Measurements from ENCODE around the gene EOMES. TPM values are rescaled to one million over a fixed set of nuclear protein-coding genes. Genes with fewer than 3 reads are reported as not detected.

The EOMES gene
- total and polyA plus RNA-seq, 2 of the 8 experiments (the other 6 are each of a cell fraction or from before 2014, with no cell fraction given), result 0.09 to 0.47 TPM

GRCh38 chr3:27695636-27696035, 26.5 kb downstream of the EOMES start:
- ChIA-PET POLR2A (ENCODE audit: partially characterized antibody) (interaction anchor here (0.6 to 1.1 kb wide), 2 partner anchors 10 to 63 kb away, joined by 3 to 4 read pairs; no protein-coding TSS in a partner anchor), CTCF (ENCODE audit: partially characterized antibody) (interaction anchor here (1.2 kb wide), 1 partner anchor 10 kb away, joined by 3 read pairs; no protein-coding TSS in a partner anchor)
- H2BK120ac ChIP-seq (replicated peaks; ENCODE audit: low read depth, low read length), result no peak overlapping the region
- H2AK5ac ChIP-seq (ENCODE audit: low read depth, low read length), result no peak overlapping the region
- no peaks in the 10 kb centered on the region for H4K20me1 ChIP-seq (replicated peaks in 1 of 2; ENCODE audit: control insufficient read depth in 1 of 2, insufficient read depth in 2 of 2, low read length in 2 of 2)
- no peak overlapping the region for H3K23ac ChIP-seq (ENCODE audit: insufficient read length)
- no peak for FAIRE-seq
- H3K4ac ChIP-seq (replicated peaks; ENCODE audit: insufficient read length, low read depth, low read length), result no peak overlapping the region
- DNase-seq (ENCODE audit: low read depth in 1 of 2, low spot score in 2 of 2), result no peak
- no peak overlapping the region for H2BK15ac ChIP-seq (ENCODE audit: low read length)
- H3K23me2 ChIP-seq (ENCODE audit: low read depth, low read length), result no peaks in the 10 kb centered on the region
- no peaks in the 10 kb centered on the region for H3K27me3 ChIP-seq (replicated peaks in 1 of 4; ENCODE audit: control insufficient read depth in 3 of 4, extremely low read depth in 1 of 4, insufficient read depth in 3 of 4, low read length in 3 of 4)
- no peak overlapping the region for H3K4me3 ChIP-seq (ENCODE audit: extremely low read depth in 1 of 4, insufficient read depth in 2 of 4, low read depth in 3 of 4, low read length in 4 of 4)
- H3K56ac ChIP-seq (replicated peaks; ENCODE audit: insufficient read length, low read depth, low read length), result no peak overlapping the region
- no peaks in the 10 kb centered on the region for H3K79me1 ChIP-seq (ENCODE audit: low read depth, low read length)
- H2BK12ac ChIP-seq (ENCODE audit: low read depth, low read length), result no peak overlapping the region
- no peak overlapping the region for H4K8ac ChIP-seq (ENCODE audit: extremely low read depth, insufficient read depth, low read length)
- TF ChIP-seq TBP (IDR thresholded peaks at IDR 0.05; ENCODE audit: low read depth, low read length) (no peak), NANOG (IDR thresholded peaks at IDR 0.05; ENCODE audit: insufficient read depth, low read depth, low read length, poor library complexity, severe bottlenecking) (no peak), SIRT6 (IDR thresholded peaks at IDR 0.05; ENCODE audit: low read length) (no peak), RFX5 (IDR thresholded peaks at IDR 0.05; ENCODE audit: borderline replicate concordance, low read depth, low read length) (no peak), CHD1 (IDR thresholded peaks at IDR 0.05; ENCODE audit: low read depth, low read length) (no peak), CTBP2 (IDR thresholded peaks at IDR 0.05; ENCODE audit: borderline replicate concordance, insufficient read depth, insufficient read length, low read length) (no peak), MAFK (IDR thresholded peaks at IDR 0.05; ENCODE audit: low read depth, low read length) (no peak)
- H3K79me2 ChIP-seq (ENCODE audit: control insufficient read depth in 1 of 2, insufficient read depth in 2 of 2, low read length in 2 of 2), result no peaks in the 10 kb centered on the region
- H3K4me1 ChIP-seq (replicated peaks in 1 of 4; ENCODE audit: control insufficient read depth in 3 of 4, insufficient read depth in 4 of 4, low read length in 3 of 4), result no peaks in the 10 kb centered on the region
- H3K9me3 ChIP-seq (ENCODE audit: insufficient read depth in 2 of 2, low read depth in 1 of 2, low read length in 1 of 2), result no peaks in the 10 kb centered on the region
- no peak overlapping the region for H3K14ac ChIP-seq (ENCODE audit: insufficient read length)
- H3K9ac ChIP-seq (replicated peaks in 1 of 4; ENCODE audit: extremely low read depth in 1 of 4, low read depth in 3 of 4, low read length in 3 of 4), result no peak overlapping the region
- 89% methylated on average over 2 of the region's 2 CpGs; no CpG with 5 or more reads in 1 of the 2 experiments for WGBS, 2 experiments (ENCODE audit: extremely low coverage in 1 of 2, insufficient coverage in 1 of 2, insufficient read length in 1 of 2, insufficient replicate concordance in 2 of 2, low coverage in 1 of 2, low lambda C conversion rate in 2 of 2, missing lambda C conversion rate in 1 of 2)
- H4K91ac ChIP-seq (replicated peaks; ENCODE audit: insufficient read length, low read length), result no peak overlapping the region
- no peak overlapping the region for H2BK5ac ChIP-seq (ENCODE audit: low read depth, low read length)
- no peak overlapping the region for H2BK20ac ChIP-seq (ENCODE audit: low read length)
- no peak overlapping the region for H3K4me2 ChIP-seq (ENCODE audit: insufficient read depth in 1 of 2, low read depth in 2 of 2, low read length in 2 of 2)
- no peak overlapping the region for H2AFZ ChIP-seq (ENCODE audit: low read length)
- no peak overlapping the region for H3K18ac ChIP-seq (ENCODE audit: extremely low read depth, low read length)
- H4K5ac ChIP-seq (ENCODE audit: insufficient read length, low read depth, low read length), result no peak overlapping the region
- no peaks in the 10 kb centered on the region for H3K36me3 ChIP-seq (ENCODE audit: control insufficient read depth in 2 of 4, insufficient read depth in 4 of 4, low read length in 3 of 4)
- no peak overlapping the region for H3K27ac ChIP-seq (ENCODE audit: low read depth, low read length)

All from H1 (cell line).